Left lung (tissue), 10 donors: Measurements from ENCODE around the gene PPM1H. TPM values are rescaled to one million over a fixed set of nuclear protein-coding genes. Genes with fewer than 3 reads are reported as not detected.
"Not testable (repeated sequence)": the region's sequence is repeated elsewhere in the genome, so short reads cannot be mapped to it uniquely, and the experiment has no call there.

Experiments used
- ATAC-seq: fragments of 200-7000 bp; cut with Tn5 transposase; one replicate; pipeline ENCODE4 v1.9.1; 2020; ENCODE audit warnings: moderate library complexity
- DNase-seq, 4 donors: peaks; one replicate each; pipeline ENCODE4 v3.0.0-alpha.2; 2013 to 2020
- H3K27ac ChIP-seq, 2 donors: fragments of 200-600 bp; sonication (generic) in 1 of 2; one replicate each; pipeline versions ENCODE4 v1.5.0 to v1.8.0; 2020 to 2021
- H3K27me3 ChIP-seq, 2 donors: fragments of 200-600 bp; sonication (generic) in 1 of 2; one replicate each; pipeline versions ENCODE4 v1.5.0 to v1.8.0; 2020 to 2021
- H3K36me3 ChIP-seq, 2 donors: fragments of 200-600 bp; sonication (generic) in 1 of 2; one replicate each; pipeline versions ENCODE4 v1.5.0 to v1.8.0; 2020 to 2021
- H3K4me1 ChIP-seq, 2 donors: fragments of 200-600 bp; one replicate each; pipeline ENCODE4 v1.8.0; 2021
- H3K4me3 ChIP-seq, 2 donors: fragments of 200-600 bp; sonication (generic) in 1 of 2; one replicate each; pipeline versions ENCODE4 v1.5.0 to v1.8.0; 2020 to 2021; ENCODE audit warnings: mild to moderate bottlenecking in 1 of 2
- H3K9me3 ChIP-seq, 2 donors: fragments of 200-600 bp; sonication (generic) in 1 of 2; one replicate each; pipeline versions ENCODE4 v1.5.0 to v1.8.0; 2020 to 2021
- intact Hi-C, 2 donors: fragments of 100-400 bp; cut with DNase I; formaldehyde crosslinking; loops; one replicate each; pipeline versions ENCODE4 v1.11.2 to v1.14.2; 2022
- polyA plus RNA-seq, 6 donors: library from polyadenylated mRNA; unstranded; fragments of 120-200 nt; gene quantifications; one replicate each; pipeline ENCODE4 v1.2.1, GENCODE V29; 2013; ENCODE audit not compliant: insufficient read length in 6 of 6
- total RNA-seq, 2 donors: library from RNA; stranded (reverse); fragmentation: NEBNext Ultra II Directional; extraction: Animal tissue kit (Norgen Biotek cat#: 25700); gene quantifications; one replicate each; pipeline ENCODE4 v1.2.1, GENCODE V29; 2021
- TF ChIP-seq, protein P1 (sequence below), 2 donors: fragments of 200-600 bp; sonication (generic) in 1 of 2; IDR thresholded peaks; one replicate each; pipeline versions ENCODE4 v1.5.0 to v1.8.0; 2021; ENCODE audit warnings: antibody characterized with exemption in 2 of 2
- donor health status: DM: no; HTN: yes; CAD: no.
- donor health status: DM: no; HTN: no; CAD: no.

The PPM1H gene
- total and polyA plus RNA-seq, 8 donors: 5.9 to 12.7 (median 10.6) TPM

DNA sequence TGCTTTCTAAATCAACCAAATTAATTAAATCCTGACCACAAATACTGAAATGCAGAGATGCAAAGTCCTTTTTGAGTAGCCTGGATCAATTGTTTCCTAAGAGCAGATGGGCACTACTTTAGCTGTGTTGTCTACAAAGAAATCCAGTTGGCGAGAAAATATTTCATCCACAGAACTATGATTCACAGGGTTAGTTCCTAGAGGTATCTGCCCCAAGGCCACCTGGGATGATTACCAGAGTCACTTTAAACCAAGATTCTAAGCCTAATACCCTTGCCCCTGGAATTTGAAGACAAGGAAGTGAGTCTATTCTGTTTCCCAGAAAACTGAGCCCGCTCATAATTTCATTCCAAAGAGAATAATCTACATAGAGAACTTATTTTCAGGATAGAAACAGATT lies 198.4 kb downstream of the PPM1H start:
- H3K36me3 ChIP-seq: no peaks in the 10 kb centered on the region
- TF ChIP-seq, protein P1, sequence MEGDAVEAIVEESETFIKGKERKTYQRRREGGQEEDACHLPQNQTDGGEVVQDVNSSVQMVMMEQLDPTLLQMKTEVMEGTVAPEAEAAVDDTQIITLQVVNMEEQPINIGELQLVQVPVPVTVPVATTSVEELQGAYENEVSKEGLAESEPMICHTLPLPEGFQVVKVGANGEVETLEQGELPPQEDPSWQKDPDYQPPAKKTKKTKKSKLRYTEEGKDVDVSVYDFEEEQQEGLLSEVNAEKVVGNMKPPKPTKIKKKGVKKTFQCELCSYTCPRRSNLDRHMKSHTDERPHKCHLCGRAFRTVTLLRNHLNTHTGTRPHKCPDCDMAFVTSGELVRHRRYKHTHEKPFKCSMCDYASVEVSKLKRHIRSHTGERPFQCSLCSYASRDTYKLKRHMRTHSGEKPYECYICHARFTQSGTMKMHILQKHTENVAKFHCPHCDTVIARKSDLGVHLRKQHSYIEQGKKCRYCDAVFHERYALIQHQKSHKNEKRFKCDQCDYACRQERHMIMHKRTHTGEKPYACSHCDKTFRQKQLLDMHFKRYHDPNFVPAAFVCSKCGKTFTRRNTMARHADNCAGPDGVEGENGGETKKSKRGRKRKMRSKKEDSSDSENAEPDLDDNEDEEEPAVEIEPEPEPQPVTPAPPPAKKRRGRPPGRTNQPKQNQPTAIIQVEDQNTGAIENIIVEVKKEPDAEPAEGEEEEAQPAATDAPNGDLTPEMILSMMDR (IDR thresholded peaks at IDR 0.05): no peak
- peaks cover 3 to 18% of the 10 kb centered on the region in 2 donors for H3K4me1 ChIP-seq
- H3K27ac ChIP-seq: no peak overlapping the region
- H3K27me3 ChIP-seq: no peaks in the 10 kb centered on the region
- no peaks in the 10 kb centered on the region for H3K9me3 ChIP-seq
- no peak overlapping the region for H3K4me3 ChIP-seq
- intact Hi-C loops: no loop called here
- no peak for DNase-seq
- no peak for ATAC-seq

- ATAC-seq (peak; percentile 34), DNase-seq (no peak)
- H3K4me1 ChIP-seq: peaks cover 25 to 52% of the 10 kb centered on the region in 2 donors
- no peaks in the 10 kb centered on the region for H3K36me3 ChIP-seq
- H3K4me3 ChIP-seq: no peak overlapping the region
- TF ChIP-seq, protein P1 (IDR thresholded peaks at IDR 0.05): no peak
- H3K9me3 ChIP-seq: no peaks in the 10 kb centered on the region
- H3K27ac ChIP-seq: peak overlapping the region in 1 of 2 donors; percentile 46
- intact Hi-C loops: no loop called here
- H3K27me3 ChIP-seq: no peaks in the 10 kb centered on the region
These were observed 202.0 kb downstream of the PPM1H start for GRCh38 chr12:62732861-62733427.

DNA sequence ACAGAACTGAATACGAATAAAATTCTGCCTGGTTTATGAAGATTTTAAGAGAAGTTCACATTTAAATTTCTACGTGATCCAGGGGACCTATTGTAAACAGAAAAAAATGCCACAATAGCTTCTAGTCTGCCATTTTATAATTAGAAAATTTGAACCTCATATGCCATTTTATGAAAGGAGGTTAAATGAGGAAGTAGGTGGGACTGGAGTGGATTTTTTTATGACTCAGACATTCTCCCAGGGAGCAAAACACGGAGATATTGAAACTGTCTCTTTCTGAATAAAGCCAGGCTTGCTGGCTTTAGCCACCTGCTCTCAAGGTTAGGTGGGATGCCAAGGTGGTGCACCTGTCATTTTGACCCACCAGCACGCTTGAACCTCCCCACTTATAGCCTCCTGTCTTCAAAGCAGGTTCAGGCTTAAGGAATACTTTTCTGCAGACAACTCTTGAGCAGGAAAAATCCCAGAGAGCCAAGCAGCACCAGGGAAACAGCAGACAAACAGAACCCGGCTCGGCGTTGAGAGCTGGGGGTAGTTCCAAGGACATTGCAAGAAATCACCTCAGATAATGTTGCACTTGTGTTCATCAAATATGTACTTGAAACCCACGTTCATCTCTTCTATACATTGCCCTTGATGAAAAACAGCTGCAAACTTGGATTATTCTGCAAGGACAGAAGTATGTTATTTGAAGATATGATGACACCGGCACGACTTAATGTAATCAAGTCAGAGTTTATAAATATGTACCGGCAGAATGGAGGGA lies 203.7 kb downstream of the PPM1H start:
- TF ChIP-seq, protein P1 (IDR thresholded peaks at IDR 0.05): no peak

GRCh38 chr12:62730649-62731048 lies 204.3 kb downstream of the PPM1H start:
- H3K36me3 ChIP-seq: no peaks in the 10 kb centered on the region
- no peak for DNase-seq
- H3K4me3 ChIP-seq: no peak overlapping the region
- H3K9me3 ChIP-seq: no peaks in the 10 kb centered on the region
- H3K27me3 ChIP-seq: no peaks in the 10 kb centered on the region
- TF ChIP-seq, protein P1 (IDR thresholded peaks at IDR 0.05): no peak
- peak overlapping the region; percentile 57 to 65 for H3K27ac ChIP-seq
- H3K4me1 ChIP-seq: peaks cover 25 to 57% of the 10 kb centered on the region in 2 donors
- no peak for ATAC-seq
- intact Hi-C loops: no loop called here

More for the DNA sequence above, 203.7 kb downstream of the PPM1H start:
- DNase-seq (no peak), ATAC-seq (peak; percentile 72)
- Histone ChIP-seq H3K4me3 (no peak overlapping the region), H3K27me3 (no peaks in the 10 kb centered on the region), H3K4me1 (peaks cover 25 to 52% of the 10 kb centered on the region in 2 donors), H3K36me3 (no peaks in the 10 kb centered on the region), H3K27ac (peak overlapping the region; percentile 57 to 65), H3K9me3 (no peaks in the 10 kb centered on the region)
- intact Hi-C loops: no loop called here

- Histone ChIP-seq H3K27ac (peak overlapping the region; percentile 57 to 65), H3K4me1 (peaks cover 33 to 65% of the 10 kb centered on the region in 2 donors)
- DNase-seq (peak in 1 of 4 donors; percentile 35), ATAC-seq (peak; percentile 82)
- H3K27me3 ChIP-seq, H3K36me3 ChIP-seq, H3K9me3 ChIP-seq, intact Hi-C loops, H3K4me3 ChIP-seq: not testable (repeated sequence)
These were observed 205.1 kb downstream of the PPM1H start for GRCh38 chr12:62729579-62730544.
